ENCODE results near the gene IL3RA. TPM values are rescaled to one million over a fixed set of nuclear protein-coding genes. Genes with fewer than 3 reads are reported as not detected.

The IL3RA gene
- total and polyA plus RNA-seq, 7 experiments from 2014 or later: 0.12 to 23.7 (median 7.9) TPM; not detected in 2

DNA sequence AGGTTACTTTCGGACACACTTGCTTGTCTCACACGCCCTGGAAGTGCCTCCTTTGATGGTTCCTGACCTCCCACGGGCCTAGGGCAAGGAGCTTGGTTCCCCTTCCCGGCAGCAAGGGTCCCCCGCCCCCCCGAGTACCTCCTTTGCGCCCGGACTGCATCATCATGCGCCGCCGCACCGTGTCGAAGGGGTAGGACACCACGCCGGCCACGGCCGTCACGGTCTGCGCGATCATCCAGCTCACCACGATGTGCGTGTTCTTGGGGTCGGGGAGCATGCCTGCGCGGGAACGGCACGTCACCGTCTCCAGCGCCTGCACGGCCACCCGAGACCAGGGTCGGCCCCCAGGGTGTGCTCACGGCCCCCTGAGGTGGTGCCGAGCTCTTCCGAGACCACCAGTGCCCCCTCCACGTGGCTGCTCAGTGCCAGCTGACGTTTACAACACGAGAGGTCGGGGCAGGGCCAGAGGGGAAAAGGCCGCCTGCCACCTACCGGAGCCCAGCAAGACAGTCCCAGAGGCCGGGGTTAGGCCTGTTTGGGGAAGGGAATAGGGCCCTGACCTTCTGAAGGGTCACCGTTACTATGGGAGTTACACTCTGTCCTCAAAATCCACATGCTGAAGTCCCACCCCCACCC lies 50.7 kb downstream of the IL3RA start:
- H3K36me3 Mint-ChIP-seq: peaks cover 4 to 53% (median 28%) of the 10 kb centered on the region in 5 donors
- H3K4me1 ChIP-seq (ENCODE audit: control insufficient read depth in 2 of 2, insufficient read depth in 2 of 2, low read length in 2 of 2): peaks cover 21 to 33% of the 10 kb centered on the region in 2 donors
- ATAC-seq (no peak), DNase-seq (no peak)
- H3K4me3 Mint-ChIP-seq: peak overlapping the region in 4 of 10 donors; percentile 50 to 70 (median 58)
- peaks cover 9 to 43% (median 28%) of the 10 kb centered on the region in 7 donors for H3K4me1 Mint-ChIP-seq
- ChIA-PET POLR2A (no interaction called here), CTCF (no interaction called here)
- intact Hi-C loops (cut with micrococcal nuclease): no loop called here
- peaks cover 22 to 78% (median 42%) of the 10 kb centered on the region in 3 experiments for H3K36me3 ChIP-seq (ENCODE audit: control insufficient read depth in 2 of 3, insufficient read depth in 3 of 3, low read length in 3 of 3)
- no peaks in the 10 kb centered on the region for H3K9me3 ChIP-seq (ENCODE audit: control insufficient read depth in 2 of 3, low read length in 3 of 3)
- peaks cover 0 to 1% (median 0%) of the 10 kb centered on the region in 11 donors for H3K9me3 Mint-ChIP-seq
- no peaks in the 10 kb centered on the region for H3K27me3 ChIP-seq (ENCODE audit: control insufficient read depth in 2 of 2, insufficient read depth in 2 of 2, low read length in 2 of 2)
- no peak overlapping the region for H3K4me3 ChIP-seq (ENCODE audit: low read length)
- H3K27me3 Mint-ChIP-seq: no peaks in the 10 kb centered on the region
- H3K27ac Mint-ChIP-seq: peak overlapping the region in 3 of 9 donors; percentile 26 to 83 (median 28)
- H3K27ac ChIP-seq (ENCODE audit: low read depth, low read length): no peak overlapping the region

DNA sequence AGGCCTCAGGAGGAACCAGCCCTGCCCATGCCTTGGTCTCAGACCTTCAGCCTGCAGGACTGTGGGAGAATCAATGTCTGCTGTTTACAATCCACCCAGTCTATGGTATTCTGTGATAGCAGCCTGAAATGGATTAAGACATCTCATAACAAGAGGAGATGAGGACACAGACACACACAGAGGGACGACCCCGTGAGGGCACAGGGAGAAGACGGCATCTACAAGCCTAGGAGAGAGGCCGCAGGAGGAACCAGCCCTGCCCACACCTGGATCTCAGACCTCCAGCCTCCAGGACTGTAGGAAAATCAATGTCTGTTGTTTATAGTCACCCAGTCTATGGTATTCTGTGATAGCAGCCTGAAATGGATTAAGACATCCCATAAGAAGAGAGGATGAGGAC lies 52.1 kb downstream of the IL3RA start:
- H3K27me3 ChIP-seq (ENCODE audit: control insufficient read depth in 2 of 2, insufficient read depth in 2 of 2, low read length in 2 of 2): no peaks in the 10 kb centered on the region
- peaks cover 22 to 72% (median 42%) of the 10 kb centered on the region in 3 experiments for H3K36me3 ChIP-seq (ENCODE audit: control insufficient read depth in 2 of 3, insufficient read depth in 3 of 3, low read length in 3 of 3)
- ATAC-seq: no peak
- H3K27ac Mint-ChIP-seq: peak overlapping the region in 5 of 9 donors; percentile 49 to 83 (median 69)
- peaks cover 25 to 33% of the 10 kb centered on the region in 2 donors for H3K4me1 ChIP-seq (ENCODE audit: control insufficient read depth in 2 of 2, insufficient read depth in 2 of 2, low read length in 2 of 2)
- H3K4me1 Mint-ChIP-seq: peaks cover 17 to 46% (median 35%) of the 10 kb centered on the region in 7 donors
- no peak overlapping the region for H3K27ac ChIP-seq (ENCODE audit: low read depth, low read length)
- H3K4me3 ChIP-seq (ENCODE audit: low read length): no peak overlapping the region
- peak overlapping the region; percentile 38 to 78 (median 54) for H3K4me3 Mint-ChIP-seq
- no peaks in the 10 kb centered on the region for H3K9me3 Mint-ChIP-seq
- ChIA-PET POLR2A (no interaction called here), CTCF (no interaction called here)
- H3K9me3 ChIP-seq (ENCODE audit: control insufficient read depth in 2 of 3, low read length in 3 of 3): no peaks in the 10 kb centered on the region
- no peaks in the 10 kb centered on the region for H3K27me3 Mint-ChIP-seq
- DNase-seq: no peak
- intact Hi-C loops (cut with micrococcal nuclease): no loop called here
- H3K36me3 Mint-ChIP-seq: peaks cover 4 to 53% (median 28%) of the 10 kb centered on the region in 5 donors

DNA sequence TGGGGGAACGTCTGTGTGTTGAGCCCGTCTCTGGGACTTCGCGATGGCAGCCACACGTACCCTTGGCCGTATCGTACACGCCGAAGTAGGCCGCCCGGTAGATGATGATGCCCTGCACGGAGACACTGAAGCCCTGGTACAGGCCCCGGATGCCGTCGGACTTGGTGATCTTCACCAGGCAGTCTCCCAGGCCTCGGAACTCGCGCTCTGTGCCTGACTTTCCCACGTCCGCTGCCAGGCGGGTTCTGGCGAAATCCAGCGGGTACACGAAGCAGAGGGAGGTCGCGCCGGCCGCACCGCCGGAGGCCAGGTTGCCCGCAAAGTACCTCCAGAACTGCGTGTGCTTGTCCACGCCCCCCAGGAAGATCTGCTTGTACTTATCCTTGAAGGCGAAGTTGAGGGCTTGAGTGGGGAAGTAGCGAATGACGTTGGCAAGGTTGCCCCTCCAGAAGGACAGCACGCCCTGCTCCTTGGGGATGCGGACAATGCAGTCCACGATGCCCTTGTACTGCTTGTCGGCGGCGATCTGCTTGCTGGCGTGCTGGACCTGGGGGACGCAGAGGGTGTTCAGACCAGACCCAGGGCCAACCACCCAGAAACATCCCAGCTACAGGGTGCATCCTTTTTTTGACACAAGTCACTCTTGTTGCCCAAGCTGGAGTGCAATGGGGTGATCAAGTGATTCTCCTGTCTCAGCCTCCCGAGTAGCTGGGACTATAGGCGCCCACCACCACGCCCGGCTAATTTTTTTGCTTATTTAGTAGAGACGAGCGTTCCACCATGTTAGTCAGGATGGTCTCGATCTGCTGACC lies 52.8 kb downstream of the IL3RA start:
- H3K27ac Mint-ChIP-seq: peak overlapping the region in 3 of 9 donors; percentile 41 to 71 (median 69)
- Histone ChIP-seq H3K27me3 (ENCODE audit: control insufficient read depth in 2 of 2, insufficient read depth in 2 of 2, low read length in 2 of 2) (no peaks in the 10 kb centered on the region), H3K36me3 (ENCODE audit: control insufficient read depth in 2 of 3, insufficient read depth in 3 of 3, low read length in 3 of 3) (peaks cover 22 to 65% (median 42%) of the 10 kb centered on the region in 3 experiments), H3K27ac (ENCODE audit: low read depth, low read length) (no peak overlapping the region), H3K4me1 (ENCODE audit: control insufficient read depth in 2 of 2, insufficient read depth in 2 of 2, low read length in 2 of 2) (peaks cover 25 to 33% of the 10 kb centered on the region in 2 donors), H3K4me3 (ENCODE audit: low read length) (no peak overlapping the region), H3K9me3 (ENCODE audit: control insufficient read depth in 2 of 3, low read length in 3 of 3) (no peaks in the 10 kb centered on the region)
- intact Hi-C loops (cut with micrococcal nuclease): no loop called here
- no peaks in the 10 kb centered on the region for H3K27me3 Mint-ChIP-seq
- ChIA-PET CTCF (no interaction called here), POLR2A (no interaction called here)
- H3K36me3 Mint-ChIP-seq: peaks cover 4 to 50% (median 28%) of the 10 kb centered on the region in 5 donors
- DNase-seq (peak in 1 of 9 donors; percentile 21), ATAC-seq (no peak)
- peak overlapping the region; percentile 33 to 78 (median 55) for H3K4me3 Mint-ChIP-seq
- peaks cover 21 to 54% (median 40%) of the 10 kb centered on the region in 7 donors for H3K4me1 Mint-ChIP-seq
- H3K9me3 Mint-ChIP-seq: no peaks in the 10 kb centered on the region

DNA sequence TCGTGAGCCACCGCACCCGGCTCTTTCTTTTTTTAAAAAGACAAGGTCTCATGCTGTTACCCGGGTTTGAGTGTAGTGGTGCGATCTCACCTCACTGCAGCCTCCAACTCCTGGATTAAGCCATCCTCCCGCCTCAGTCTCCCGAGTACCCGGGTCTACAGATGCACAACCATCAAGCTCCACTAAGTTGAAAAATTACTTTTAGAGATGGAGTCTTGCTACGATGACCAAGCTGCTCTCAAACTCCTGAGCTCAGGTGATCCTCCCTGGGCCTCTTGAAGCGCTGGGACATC lies 53.4 kb downstream of the IL3RA start:
- H3K9me3 Mint-ChIP-seq: no peaks in the 10 kb centered on the region
- no peaks in the 10 kb centered on the region for H3K27me3 Mint-ChIP-seq
- H3K4me3 Mint-ChIP-seq: peak overlapping the region in 8 of 10 donors; percentile 42 to 92 (median 81)
- H3K36me3 Mint-ChIP-seq: peaks cover 4 to 45% (median 23%) of the 10 kb centered on the region in 5 donors
- ChIA-PET CTCF (no interaction called here), POLR2A (no interaction called here)
- Histone ChIP-seq H3K4me3 (ENCODE audit: low read length) (no peak overlapping the region), H3K27me3 (ENCODE audit: control insufficient read depth in 2 of 2, insufficient read depth in 2 of 2, low read length in 2 of 2) (no peaks in the 10 kb centered on the region), H3K4me1 (ENCODE audit: control insufficient read depth in 2 of 2, insufficient read depth in 2 of 2, low read length in 2 of 2) (peaks cover 25 to 33% of the 10 kb centered on the region in 2 donors), H3K9me3 (ENCODE audit: control insufficient read depth in 2 of 3, low read length in 3 of 3) (no peaks in the 10 kb centered on the region), H3K36me3 (ENCODE audit: control insufficient read depth in 2 of 3, insufficient read depth in 3 of 3, low read length in 3 of 3) (peaks cover 22 to 61% (median 42%) of the 10 kb centered on the region in 3 experiments), H3K27ac (ENCODE audit: low read depth, low read length) (no peak overlapping the region)
- H3K27ac Mint-ChIP-seq: peak overlapping the region in 2 of 9 donors; percentile 28 to 71
- ATAC-seq: no peak
- peaks cover 23 to 57% (median 45%) of the 10 kb centered on the region in 7 donors for H3K4me1 Mint-ChIP-seq
- intact Hi-C loops (cut with micrococcal nuclease): loop anchor here in 1 of 2 donors (5.0 kb wide), 5 partner anchors 53 to 1073 kb away; partner anchors contain the start of genes GTPBP6 and IL3RA
- DNase-seq: peak in 1 of 9 donors; percentile 16

DNA sequence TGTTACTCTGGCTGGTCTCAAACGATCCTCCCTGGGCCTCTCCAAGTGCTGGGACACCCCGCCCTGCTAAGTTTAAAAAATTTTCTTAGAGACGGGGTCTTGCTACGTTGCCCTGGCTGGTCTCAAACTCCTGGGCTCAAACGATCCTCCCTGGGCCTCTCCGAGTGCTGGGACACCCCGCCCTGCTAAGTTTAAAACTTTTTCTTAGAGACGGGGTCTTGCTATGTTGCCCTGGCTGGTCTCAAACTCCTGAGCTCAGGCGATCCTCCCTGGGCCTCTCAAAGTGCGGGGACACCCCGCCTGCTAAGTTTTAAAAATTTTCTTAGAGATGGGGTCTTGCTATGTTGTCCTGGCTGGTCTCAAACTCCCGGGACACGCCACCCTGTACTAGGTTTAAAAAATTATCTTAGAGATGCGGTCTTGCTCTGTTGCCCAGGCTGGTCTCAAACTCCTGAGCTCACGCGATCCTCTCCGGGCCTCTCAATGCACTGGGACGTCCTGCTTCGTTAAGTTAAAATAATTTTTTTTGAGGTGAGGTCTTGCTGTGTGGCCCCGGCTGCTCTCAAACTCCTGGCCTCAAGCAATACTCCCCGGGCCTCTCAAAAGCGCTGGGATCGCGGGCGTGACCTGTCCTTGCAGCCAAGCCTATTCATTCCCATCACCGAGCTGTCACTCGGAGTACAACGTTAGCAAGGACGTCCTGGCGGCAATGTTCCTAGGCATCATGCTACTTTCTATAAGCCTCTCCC lies 54.2 kb downstream of the IL3RA start:
- Histone ChIP-seq H3K27ac (ENCODE audit: low read depth, low read length) (peak overlapping the region; percentile 97), H3K4me1 (ENCODE audit: control insufficient read depth in 2 of 2, insufficient read depth in 2 of 2, low read length in 2 of 2) (peaks cover 25 to 33% of the 10 kb centered on the region in 2 donors), H3K36me3 (ENCODE audit: control insufficient read depth in 2 of 3, insufficient read depth in 3 of 3, low read length in 3 of 3) (peaks cover 22 to 54% (median 42%) of the 10 kb centered on the region in 3 experiments), H3K4me3 (ENCODE audit: low read length) (peak overlapping the region; percentile 94), H3K27me3 (ENCODE audit: control insufficient read depth in 2 of 2, insufficient read depth in 2 of 2, low read length in 2 of 2) (no peaks in the 10 kb centered on the region), H3K9me3 (ENCODE audit: control insufficient read depth in 2 of 3, low read length in 3 of 3) (no peaks in the 10 kb centered on the region)
- no peaks in the 10 kb centered on the region for H3K9me3 Mint-ChIP-seq
- no peaks in the 10 kb centered on the region for H3K27me3 Mint-ChIP-seq
- CTCF ChIA-PET: no interaction called here
- peaks cover 29 to 64% (median 52%) of the 10 kb centered on the region in 7 donors for H3K4me1 Mint-ChIP-seq
- ATAC-seq: no peak
- POLR2A ChIA-PET: no interaction called here
- peak in 1 of 9 donors; percentile 22 for DNase-seq
- intact Hi-C loops (cut with micrococcal nuclease): loop anchor here (1.0 to 5.0 kb wide), 6 partner anchors 53 to 1073 kb away; partner anchors contain the start of genes GTPBP6 (in 1 of the 2), IL3RA (in 1 of the 2) and P2RY8 (in 1 of the 2)
- peak overlapping the region; percentile 78 to 95 (median 92) for H3K4me3 Mint-ChIP-seq
- peaks cover 4 to 44% (median 25%) of the 10 kb centered on the region in 5 donors for H3K36me3 Mint-ChIP-seq
- H3K27ac Mint-ChIP-seq: peak overlapping the region in 8 of 9 donors; percentile 49 to 98 (median 90)

DNA sequence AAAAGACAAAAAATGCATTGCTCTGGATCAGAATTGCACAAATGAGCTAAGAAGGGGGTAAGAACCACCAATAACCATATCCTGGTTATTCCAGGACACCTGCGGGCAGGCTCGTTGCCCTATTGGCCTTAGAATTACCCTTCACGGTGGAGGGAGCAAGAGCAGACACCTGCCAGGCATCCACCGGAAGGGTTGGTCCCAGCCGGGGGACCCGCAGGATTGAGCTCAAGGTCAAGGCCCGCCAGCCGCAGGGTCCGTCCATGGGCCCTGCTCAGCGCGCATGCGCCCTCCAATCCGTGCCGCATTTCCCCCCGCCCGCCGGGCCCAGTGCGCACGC lies 54.8 kb downstream of the IL3RA start:
- ChIA-PET CTCF (no interaction called here), POLR2A (no interaction called here)
- Histone ChIP-seq H3K27me3 (ENCODE audit: control insufficient read depth in 2 of 2, insufficient read depth in 2 of 2, low read length in 2 of 2) (no peaks in the 10 kb centered on the region), H3K4me1 (ENCODE audit: control insufficient read depth in 2 of 2, insufficient read depth in 2 of 2, low read length in 2 of 2) (peaks cover 25 to 33% of the 10 kb centered on the region in 2 donors), H3K27ac (ENCODE audit: low read depth, low read length) (peak overlapping the region; percentile 97), H3K9me3 (ENCODE audit: control insufficient read depth in 2 of 3, low read length in 3 of 3) (no peaks in the 10 kb centered on the region), H3K36me3 (ENCODE audit: control insufficient read depth in 2 of 3, insufficient read depth in 3 of 3, low read length in 3 of 3) (peaks cover 22 to 54% (median 37%) of the 10 kb centered on the region in 3 experiments), H3K4me3 (ENCODE audit: low read length) (peak overlapping the region; percentile 94)
- H3K4me3 Mint-ChIP-seq: peak overlapping the region; percentile 78 to 95 (median 92)
- DNase-seq (peak in 3 of 9 donors; percentile 86 to 100 (median 87)), ATAC-seq (no peak)
- intact Hi-C loops (cut with micrococcal nuclease): loop anchor here (1.0 to 5.0 kb wide), 6 partner anchors 54 to 1074 kb away; partner anchors contain the start of genes GTPBP6 (in 1 of the 2), IL3RA (in 1 of the 2) and P2RY8 (in 1 of the 2)
- peaks cover 4 to 46% (median 28%) of the 10 kb centered on the region in 5 donors for H3K36me3 Mint-ChIP-seq
- peaks cover 35 to 69% (median 55%) of the 10 kb centered on the region in 7 donors for H3K4me1 Mint-ChIP-seq
- no peaks in the 10 kb centered on the region for H3K9me3 Mint-ChIP-seq
- H3K27me3 Mint-ChIP-seq: no peaks in the 10 kb centered on the region
- peak overlapping the region in 8 of 9 donors; percentile 82 to 98 (median 92) for H3K27ac Mint-ChIP-seq
